Astrocyte of the spinal cord (primary cell): Measurements from ENCODE around the gene DMTF1.

Source experiments
- DNase-seq: peaks from one replicate; pipeline ENCODE4 v3.0.0; 2011; ENCODE audit warnings: low read depth, low spot score
- H3K4me3 ChIP-seq: 2 replicates; pipeline ENCODE4 v1.5.1; 2011; ENCODE audit warnings: low read depth, mild to moderate bottlenecking, low read length, moderate library complexity
- in situ Hi-C: cut with HindIII; loops from 2 replicates; pipeline ENCODE4 v1.10.0; 2017; ENCODE audit warnings: low sequenced_read_pairs
- TF ChIP-seq, protein P1 (sequence below): IDR thresholded peaks from 2 replicates; pipeline ENCODE4 v1.5.1; 2012; ENCODE audit warnings: low read depth, mild to moderate bottlenecking, low read length, inconsistent platforms

The DMTF1 gene

DNA sequence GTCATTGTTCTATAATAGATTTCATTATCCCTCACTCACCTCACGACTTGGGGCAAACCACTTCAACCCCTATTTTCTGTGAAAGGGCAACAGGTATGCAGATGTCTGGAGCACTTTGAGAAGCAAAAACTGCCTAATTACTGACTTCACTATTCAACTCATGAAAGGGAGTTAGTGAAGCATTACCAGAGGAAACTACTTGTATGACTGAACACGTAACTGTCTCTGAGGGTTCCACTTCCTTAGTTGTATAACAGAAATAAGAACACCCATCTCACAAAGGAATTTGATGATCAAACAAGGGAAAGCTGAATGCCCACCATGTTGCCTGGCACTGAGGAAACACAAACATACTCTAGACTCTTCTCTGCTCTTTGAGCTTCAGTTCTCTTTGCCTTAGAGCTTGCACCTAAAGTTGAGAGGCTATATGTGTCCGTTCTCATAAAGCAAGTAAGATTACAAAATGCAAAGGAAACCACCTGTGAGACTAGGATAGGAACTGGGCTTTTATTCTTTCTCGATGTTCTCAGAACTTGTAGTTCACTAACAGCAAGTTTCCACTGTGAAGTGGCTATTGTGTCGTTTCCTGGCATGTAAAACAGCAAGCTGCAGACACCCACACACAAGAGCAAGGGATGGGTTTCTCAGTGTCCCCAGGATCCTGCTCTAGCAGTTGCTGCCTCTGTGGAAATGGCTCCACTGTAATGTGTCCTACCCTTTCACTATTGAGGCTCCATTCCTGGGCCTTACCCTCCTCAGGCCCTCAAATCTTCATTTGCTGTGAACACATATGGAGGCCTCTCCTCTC is 64.7 kb downstream of the DMTF1 start:
- no peak overlapping the region for H3K4me3 ChIP-seq
- in situ Hi-C loops = no loop called here
- TF ChIP-seq, protein P1, sequence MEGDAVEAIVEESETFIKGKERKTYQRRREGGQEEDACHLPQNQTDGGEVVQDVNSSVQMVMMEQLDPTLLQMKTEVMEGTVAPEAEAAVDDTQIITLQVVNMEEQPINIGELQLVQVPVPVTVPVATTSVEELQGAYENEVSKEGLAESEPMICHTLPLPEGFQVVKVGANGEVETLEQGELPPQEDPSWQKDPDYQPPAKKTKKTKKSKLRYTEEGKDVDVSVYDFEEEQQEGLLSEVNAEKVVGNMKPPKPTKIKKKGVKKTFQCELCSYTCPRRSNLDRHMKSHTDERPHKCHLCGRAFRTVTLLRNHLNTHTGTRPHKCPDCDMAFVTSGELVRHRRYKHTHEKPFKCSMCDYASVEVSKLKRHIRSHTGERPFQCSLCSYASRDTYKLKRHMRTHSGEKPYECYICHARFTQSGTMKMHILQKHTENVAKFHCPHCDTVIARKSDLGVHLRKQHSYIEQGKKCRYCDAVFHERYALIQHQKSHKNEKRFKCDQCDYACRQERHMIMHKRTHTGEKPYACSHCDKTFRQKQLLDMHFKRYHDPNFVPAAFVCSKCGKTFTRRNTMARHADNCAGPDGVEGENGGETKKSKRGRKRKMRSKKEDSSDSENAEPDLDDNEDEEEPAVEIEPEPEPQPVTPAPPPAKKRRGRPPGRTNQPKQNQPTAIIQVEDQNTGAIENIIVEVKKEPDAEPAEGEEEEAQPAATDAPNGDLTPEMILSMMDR = no peak
- no peak for DNase-seq

DNA sequence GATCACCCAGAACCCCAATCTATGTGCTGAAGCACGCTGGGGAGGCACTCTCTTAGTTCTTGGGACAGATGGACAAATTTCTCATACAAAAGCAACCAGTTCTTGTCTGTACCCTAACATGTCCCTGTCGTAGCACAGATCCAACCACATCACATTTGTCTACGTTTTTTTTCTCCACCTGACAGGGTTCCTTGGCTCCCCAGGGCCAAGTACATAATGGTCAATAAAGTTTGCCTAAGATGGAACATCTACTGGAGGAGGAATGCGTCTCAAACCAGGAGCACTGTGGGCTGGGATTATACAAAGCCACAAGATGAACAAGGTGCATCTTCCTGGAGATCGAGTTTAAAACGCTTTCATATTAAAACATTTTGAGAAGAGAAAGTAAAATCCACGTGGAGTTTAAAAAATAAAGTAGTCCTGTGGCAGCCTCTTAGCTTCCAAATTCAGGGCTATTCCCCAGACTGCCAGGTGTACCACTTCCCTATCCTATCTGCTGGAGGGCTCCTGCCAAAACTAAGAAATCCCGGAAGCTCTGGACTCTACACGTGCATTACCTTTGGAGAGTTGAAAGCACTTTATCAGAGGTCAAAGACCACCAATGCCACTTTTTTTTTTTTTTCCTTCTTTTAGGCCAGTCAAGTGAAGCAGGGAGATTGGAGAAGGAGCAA is 65.9 kb downstream of the DMTF1 start:
- H3K4me3 ChIP-seq = peak overlapping the region; percentile 90
- DNase-seq = no peak
- in situ Hi-C loops = no loop called here
- TF ChIP-seq, protein P1 = no peak

DNA sequence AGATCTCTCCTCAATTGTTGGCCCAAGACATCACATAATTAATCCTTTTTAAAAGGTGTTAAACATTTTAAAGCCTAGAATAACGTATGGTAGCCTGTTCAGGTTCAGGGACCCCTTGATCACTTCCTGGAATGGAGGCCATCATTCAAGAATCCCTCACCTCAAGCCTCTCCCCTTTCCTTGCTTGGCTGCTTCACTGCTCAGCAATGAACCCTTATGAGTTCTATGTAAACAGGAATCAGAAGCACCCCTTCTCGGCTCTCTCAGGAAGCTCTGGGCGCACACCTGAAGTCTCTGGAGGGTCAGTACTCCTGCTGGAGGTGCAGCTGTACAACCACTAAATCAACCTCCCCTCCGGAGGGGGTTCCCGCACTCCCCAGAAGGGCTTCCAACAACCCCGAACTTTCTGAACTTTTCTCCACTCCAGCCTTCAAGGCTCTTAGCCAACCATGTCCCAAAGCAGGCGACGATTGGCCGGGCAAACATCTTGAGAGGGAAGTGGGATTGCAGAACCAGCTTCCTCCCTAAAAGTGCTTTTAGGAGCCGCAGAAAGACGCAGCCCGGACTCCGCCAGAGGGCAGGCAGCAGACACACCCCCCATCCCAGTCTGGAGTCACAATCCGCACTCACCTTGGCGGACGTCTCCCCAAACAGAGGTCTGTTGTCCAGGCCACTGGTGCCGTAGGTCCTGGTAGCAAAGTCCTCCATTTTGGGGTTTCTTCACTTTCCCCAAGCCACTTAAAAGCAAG is 66.7 kb downstream of the DMTF1 start:
- peak; percentile 32 for DNase-seq
- H3K4me3 ChIP-seq = peak overlapping the region; percentile 90
- TF ChIP-seq, protein P1 = no peak
- in situ Hi-C loops = no loop called here

DNA sequence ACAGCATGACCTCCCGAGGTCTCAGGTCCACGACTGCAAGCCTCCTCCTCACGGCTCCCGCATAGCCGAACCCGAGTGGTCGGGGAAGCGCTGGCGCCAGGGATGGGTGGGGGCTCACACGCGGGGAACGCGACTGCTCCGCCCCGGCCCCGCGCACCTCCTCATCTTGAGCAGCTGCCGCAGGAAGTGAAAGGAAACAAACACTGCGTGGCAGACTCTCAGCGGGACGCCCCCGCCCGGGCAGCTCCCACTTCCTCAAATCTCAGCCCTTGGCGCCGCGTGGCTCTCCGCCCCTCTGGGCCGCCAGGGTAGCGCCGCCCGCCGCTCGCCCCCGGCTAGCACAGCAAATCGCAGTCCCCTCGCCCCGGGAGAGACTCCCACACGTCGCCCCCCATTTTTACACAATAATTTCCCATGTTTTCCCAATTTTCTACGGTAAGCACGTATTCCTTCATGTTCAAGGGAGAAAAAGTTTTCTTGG is 67.3 kb downstream of the DMTF1 start, which contains the start of gene TMEM243:
TSS of gene TMEM243 (minus strand) at position 188 of the 481 bp plus-strand sequence. CDS start 229 bp downstream, outside the sequence.
- peak; percentile 67 for DNase-seq
- TF ChIP-seq, protein P1 = no peak
- H3K4me3 ChIP-seq = peak within 1 kb of the TSS; percentile 90
- in situ Hi-C loops = no loop called here

DNA sequence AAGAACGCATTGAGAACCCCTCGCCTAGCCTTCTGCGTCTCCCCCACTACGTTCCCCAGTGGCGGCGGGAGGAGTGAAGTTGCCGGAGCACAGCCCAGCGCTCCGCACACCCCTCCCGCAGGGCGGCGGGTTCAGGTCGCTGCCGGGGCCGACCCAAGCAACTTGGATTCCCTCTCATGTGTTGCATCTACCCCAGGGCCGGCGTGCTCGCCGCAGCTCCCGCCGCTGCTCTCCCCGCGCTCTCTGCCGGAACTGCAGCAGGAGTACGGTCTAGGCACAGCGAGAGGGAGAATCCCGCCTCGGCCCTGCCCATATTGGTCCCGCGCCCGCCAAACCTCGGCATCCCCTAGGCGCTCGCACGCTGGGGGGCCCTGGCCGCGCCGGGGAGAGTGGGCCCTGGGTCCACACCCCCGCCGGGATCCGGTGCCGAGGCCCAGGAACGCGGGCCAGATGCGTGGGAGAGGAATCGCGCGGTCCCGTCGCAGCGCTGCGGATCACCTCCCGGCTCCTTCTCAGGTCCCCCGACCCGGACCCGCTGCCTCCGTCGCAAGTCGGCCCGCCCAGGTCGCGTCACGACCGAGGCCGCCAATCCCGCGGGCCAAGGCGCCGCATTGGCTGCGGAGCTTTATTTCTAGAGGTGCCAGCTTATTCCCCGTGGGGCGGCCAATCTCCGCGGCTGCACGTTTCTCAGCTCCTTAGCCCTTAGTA is 67.9 kb downstream of the DMTF1 start:
- peak overlapping the region; percentile 90 for H3K4me3 ChIP-seq
- TF ChIP-seq, protein P1 = no peak
- peak; percentile 78 for DNase-seq
- in situ Hi-C loops = no loop called here

DNA sequence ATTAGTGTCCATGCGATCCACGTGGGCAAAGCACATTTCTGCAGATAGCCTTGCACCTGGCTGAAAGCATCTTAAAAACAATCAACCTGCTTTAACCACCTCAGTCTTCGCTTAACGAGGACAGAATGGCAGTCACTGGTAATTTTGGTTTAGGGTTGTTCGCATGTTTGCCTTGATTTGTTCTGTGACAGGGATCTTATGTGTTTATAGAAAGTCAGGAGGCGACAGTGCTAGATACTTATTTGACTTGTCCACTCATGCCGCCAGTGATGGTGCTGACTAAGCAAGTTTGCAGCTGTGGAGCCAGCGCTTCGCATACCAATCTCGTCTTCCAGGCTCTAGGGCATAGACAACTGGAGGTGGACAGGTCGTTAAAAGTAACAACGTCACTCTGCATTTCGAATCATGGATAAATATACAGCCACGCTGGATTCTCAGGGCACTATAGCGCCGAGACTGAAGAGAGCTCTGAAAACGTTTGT is 68.5 kb downstream of the DMTF1 start:
- DNase-seq = no peak
- in situ Hi-C loops = no loop called here
- TF ChIP-seq, protein P1 = no peak
- peak overlapping the region; percentile 90 for H3K4me3 ChIP-seq
